Sigmoid colon (tissue), 7 donors: ENCODE results near the gene TNFRSF14. TPM values are rescaled to one million over a fixed set of nuclear protein-coding genes. Genes with fewer than 3 reads are reported as not detected.

Source experiments
- DNase-seq: peaks from one replicate; pipeline ENCODE4 v3.0.0-alpha.2; 2019
- H3K27ac ChIP-seq, 4 donors: fragments of 200-600 bp; sonication (generic); one replicate each; pipeline ENCODE4 v1.5.1; 2016 to 2019; ENCODE audit warnings: mild to moderate bottlenecking in 1 of 4
- H3K27me3 ChIP-seq, 3 donors: fragments of 200-600 bp; sonication (generic); one replicate each; pipeline ENCODE4 v1.5.1; 2019; ENCODE audit warnings: mild to moderate bottlenecking in 1 of 3
- H3K36me3 ChIP-seq, 4 donors: fragments of 200-600 bp; sonication (generic); one replicate each; pipeline ENCODE4 v1.5.1; 2016 to 2019
- H3K4me1 ChIP-seq, 4 donors: fragments of 200-600 bp; sonication (generic); one replicate each; pipeline ENCODE4 v1.5.1; 2017 to 2019
- H3K4me3 ChIP-seq, 4 donors: fragments of 200-600 bp; sonication (generic); one replicate each; pipeline ENCODE4 v1.5.1; 2017 to 2019; ENCODE audit warnings: mild to moderate bottlenecking in 2 of 4, moderate library complexity in 1 of 4
- H3K9me3 ChIP-seq, 4 donors: fragments of 200-600 bp in 3 of 4; sonication (generic) in 3 of 4; one replicate each; pipeline versions ENCODE4 v1.5.1 to v1.6.1; 2013 to 2019
- CTCF ChIP-seq, 4 experiments: fragments of 450-650 bp in 3 of 4; fragments of 200-600 bp in 1 of 4; IDR thresholded peaks; one replicate each; pipeline ENCODE4 v1.5.1; 2016 to 2019; ENCODE audit warnings: antibody characterized with exemption in 4 of 4, mild to moderate bottlenecking in 3 of 4, moderate library complexity in 2 of 4
- EP300 ChIP-seq, 4 donors: sonication (generic); formaldehyde crosslinking; IDR thresholded peaks; one replicate each; pipeline ENCODE4 v1.6.1; 2017; ENCODE audit warnings: antibody characterized with exemption in 4 of 4
- POLR2A ChIP-seq, 2 donors: fragments of 450-650 bp; IDR thresholded peaks; one replicate each; pipeline ENCODE4 v1.6.1; 2016; ENCODE audit warnings: antibody characterized with exemption in 2 of 2, mild to moderate bottlenecking in 2 of 2, moderate library complexity in 2 of 2
- POLR2AphosphoS5 ChIP-seq, 4 donors: sonication (generic); formaldehyde crosslinking; IDR thresholded peaks; one replicate each; pipeline ENCODE4 v1.6.1; 2017; ENCODE audit warnings: antibody characterized with exemption in 4 of 4
- WGBS, 2 donors: extraction: QIAGEN DNeasy Blood & Tissue Kit; methylation state at CpG; one replicate each; pipeline ENCODE4 v1.1.7; 2013; 5-methylcytosine and 5-hydroxymethylcytosine counted together
- intact Hi-C: fragments of 100-400 bp; cut with DNase I; formaldehyde crosslinking; loops from one replicate; pipeline ENCODE4 v1.15.1; 2023
- polyA plus RNA-seq, 3 donors: library from polyadenylated mRNA; stranded (reverse); fragments of 200-250 nt; gene quantifications; one replicate each; pipeline ENCODE4 v1.2.3, GENCODE V29; 2013
- total RNA-seq, 4 donors: library from RNA; depleted of rRNA; stranded (reverse); fragments of >200 nt; gene quantifications; one replicate each; pipeline ENCODE4 v1.1.0, GENCODE V29; 2016
- donor health status: healthy with polysubstance abuse.
- donor health status: Bipolar disorder and iron deficiency.
- donor health status: healthy.

The TNFRSF14 gene
- total and polyA plus RNA-seq, 7 donors = 37.5 to 185 (median 64.5) TPM

GRCh38 chr1:2544875-2545640, 11.1 kb upstream of the TNFRSF14 start:
- no peaks in the 10 kb centered on the region for H3K36me3 ChIP-seq
- no peak overlapping the region for H3K4me3 ChIP-seq
- intact Hi-C loops = loop anchor here (5.0 kb wide), 1 partner anchor 42 kb away; the partner anchor contains the start of gene PRXL2B
- H3K27me3 ChIP-seq = peaks cover 26 to 76% (median 61%) of the 10 kb centered on the region in 3 donors
- peaks cover 0 to 64% (median 51%) of the 10 kb centered on the region in 4 donors for H3K4me1 ChIP-seq
- TF ChIP-seq EP300 (IDR thresholded peaks at IDR 0.05) = no peak
- no peak for TF ChIP-seq POLR2AphosphoS5 (IDR thresholded peaks at IDR 0.05)
- TF ChIP-seq CTCF (IDR thresholded peaks at IDR 0.05) = no peak
- TF ChIP-seq POLR2A (IDR thresholded peaks at IDR 0.05) = no peak
- 49 to 73% methylated on average over 19 of the region's 19 CpGs for WGBS, 2 donors
- H3K27ac ChIP-seq = peak overlapping the region; percentile 79 to 94 (median 82)
- H3K9me3 ChIP-seq = no peaks in the 10 kb centered on the region
- no peak for DNase-seq

DNA sequence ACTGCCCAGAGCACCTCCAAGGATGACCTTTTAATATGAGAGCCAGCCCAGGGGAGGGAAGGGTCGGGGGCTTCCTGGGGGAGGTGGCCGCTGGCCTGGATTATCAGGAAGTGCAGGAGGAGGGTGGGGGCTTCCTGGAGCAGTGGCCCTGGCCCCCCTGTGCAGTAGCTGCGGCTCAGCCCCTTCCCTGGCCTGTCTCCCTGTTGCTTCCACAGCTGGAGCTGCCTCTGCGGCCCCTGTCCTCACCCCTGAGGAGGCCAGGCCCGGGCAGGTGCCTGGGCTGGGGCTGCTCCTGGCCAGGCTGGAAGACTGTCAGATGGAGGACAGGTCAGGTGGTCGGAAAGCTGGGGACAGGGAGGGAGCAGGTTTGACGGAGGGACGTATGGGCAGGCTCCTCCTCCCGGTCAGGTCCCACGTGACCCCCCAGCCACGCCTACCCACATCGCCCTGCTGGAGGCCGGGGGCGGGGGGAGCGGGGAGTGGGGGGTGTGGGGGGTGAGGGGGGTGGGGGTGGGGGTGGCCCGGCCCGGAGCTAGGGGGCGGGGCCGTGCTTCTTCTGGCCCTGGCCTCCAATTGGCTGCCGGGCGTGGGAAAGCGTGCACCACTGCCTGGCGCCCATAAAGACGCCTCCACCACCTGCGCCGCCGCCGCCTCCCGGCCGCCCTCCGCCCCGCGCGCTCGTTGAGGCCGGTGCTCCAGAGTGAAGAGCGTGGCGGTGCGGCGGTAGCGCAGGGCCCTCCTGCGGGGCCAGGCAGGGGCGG, 10.2 kb upstream of the TNFRSF14 start:
- intact Hi-C loops = loop anchor here (5.0 kb wide), 1 partner anchor 41 kb away; the partner anchor contains the start of gene PRXL2B
- WGBS, 2 donors = 2 to 3% methylated on average over 43 of the region's 43 CpGs

GRCh38 chr1:2546515-2547209, 9.5 kb upstream of the TNFRSF14 start:
- Histone ChIP-seq H3K9me3 (no peaks in the 10 kb centered on the region), H3K36me3 (no peaks in the 10 kb centered on the region), H3K4me1 (peaks cover 0 to 59% (median 43%) of the 10 kb centered on the region in 4 donors), H3K27ac (peak overlapping the region; percentile 79 to 94 (median 82)), H3K4me3 (peak overlapping the region; percentile 36 to 52 (median 48)), H3K27me3 (peaks cover 15 to 60% (median 49%) of the 10 kb centered on the region in 3 donors)
- intact Hi-C loops = loop anchor here (5.0 kb wide), 1 partner anchor 41 kb away; the partner anchor contains the start of gene PRXL2B
- peak; percentile 93 for DNase-seq
- TF ChIP-seq POLR2AphosphoS5 (IDR thresholded peaks at IDR 0.05) (peak; percentile 23 to 70 (median 52)), CTCF (IDR thresholded peaks at IDR 0.05) (no peak), EP300 (IDR thresholded peaks at IDR 0.05) (no peak), POLR2A (IDR thresholded peaks at IDR 0.05) (peak in 1 of 2 donors; percentile 50)
- WGBS, 2 donors = 1% methylated on average over 52 of the region's 52 CpGs

More for the DNA sequence above, 10.2 kb upstream of the TNFRSF14 start:
- TF ChIP-seq EP300 (IDR thresholded peaks at IDR 0.05) (no peak), POLR2AphosphoS5 (IDR thresholded peaks at IDR 0.05) (peak in 3 of 4 donors; percentile 16 to 57 (median 18)), CTCF (IDR thresholded peaks at IDR 0.05) (no peak), POLR2A (IDR thresholded peaks at IDR 0.05) (peak in 1 of 2 donors; percentile 39)
- peak; percentile 96 for DNase-seq
- peaks cover 19 to 68% (median 53%) of the 10 kb centered on the region in 3 donors for H3K27me3 ChIP-seq
- H3K36me3 ChIP-seq = no peaks in the 10 kb centered on the region
- H3K9me3 ChIP-seq = no peaks in the 10 kb centered on the region
- peak overlapping the region; percentile 36 to 52 (median 48) for H3K4me3 ChIP-seq
- H3K27ac ChIP-seq = peak overlapping the region; percentile 79 to 94 (median 82)
- H3K4me1 ChIP-seq = peaks cover 0 to 61% (median 46%) of the 10 kb centered on the region in 4 donors
